ENCODE data around the gene TIE1. TPM values are rescaled to one million over a fixed set of nuclear protein-coding genes. Genes with fewer than 3 reads are reported as not detected.

TIE1 gene
- total and polyA plus RNA-seq, 9 of the 15 experiments (the other 6 are each of a cell fraction or from before 2014, with no cell fraction given): 0.07 to 0.49 (median 0.14) TPM; not detected in 4

GRCh38 chr1:43367026-43367903 lies 66.5 kb downstream of the TIE1 start (continued):
- 0 out of 2 replicates have a peak, but pooled peaks have one; percentile 76 for TF ChIP-seq ZBTB9 (CRISPR knock-in tag; IDR thresholded peaks at IDR 0.05)
- no peak; the same call in none of the 2 replicates for TF ChIP-seq TARDBP (IDR thresholded peaks at IDR 0.05)
- TF ChIP-seq CBX1 (IDR thresholded peaks at IDR 0.05; ENCODE audit: low read depth): 0 out of 2 replicates have a peak, but pooled peaks have one; percentile 12
- TF ChIP-seq NR2F6 (CRISPR knock-in tag; IDR thresholded peaks at IDR 0.05): no peak
- no peak for TF ChIP-seq NUFIP1 (IDR thresholded peaks at IDR 0.05; ENCODE audit: partially characterized antibody)
- no peak for TF ChIP-seq STAG1 (CRISPR knock-in tag; IDR thresholded peaks at IDR 0.05; ENCODE audit: borderline replicate concordance)
- no peak for TF ChIP-seq ZNF316 (IDR thresholded peaks at IDR 0.05)
- peak; percentile 8; the same call in 1 of the 2 replicates for TF ChIP-seq CBFB (CRISPR knock-in tag; IDR thresholded peaks at IDR 0.05)
- TF ChIP-seq GATA2 (CRISPR knock-in tag; IDR thresholded peaks at IDR 0.05): peak; percentile 62
- TF ChIP-seq ARID2 (IDR thresholded peaks at IDR 0.05): no peak
- no peak for TF ChIP-seq HMBOX1 (IDR thresholded peaks at IDR 0.05)
